Trophoblast cell (in vitro differentiated cells and primary cell): ENCODE measurements around the gene PLOD3. TPM values are rescaled to one million over a fixed set of nuclear protein-coding genes. Genes with fewer than 3 reads are reported as not detected.
"Not testable (repeated sequence)": the region's sequence is repeated elsewhere in the genome, so short reads cannot be mapped to it uniquely, and the experiment has no call there.

Experiments used
- DNase-seq, 2 donors: peaks; one replicate each; pipeline ENCODE4 v3.0.0-alpha.2; 2016
- H2AFZ ChIP-seq: 2 replicates; pipeline ENCODE4 v1.6.1; 2013; ENCODE audit warnings: low read length, moderate library complexity, mild to moderate bottlenecking; ENCODE audit not compliant: insufficient read depth, poor library complexity
- H2AK5ac ChIP-seq: 2 replicates; pipeline ENCODE4 v1.6.1; 2013; ENCODE audit warnings: mild to moderate bottlenecking, low read length
- H2BK120ac ChIP-seq: 2 replicates; pipeline ENCODE4 v1.6.1; 2013; ENCODE audit warnings: low read length, mild to moderate bottlenecking, moderate library complexity; ENCODE audit not compliant: insufficient read depth, poor library complexity
- H2BK12ac ChIP-seq: 2 replicates; pipeline ENCODE4 v1.6.1; 2013; ENCODE audit warnings: mild to moderate bottlenecking, low read length, moderate library complexity
- H2BK5ac ChIP-seq: 2 replicates; pipeline ENCODE4 v1.6.1; 2013; ENCODE audit warnings: low read length, low read depth, moderate library complexity, mild to moderate bottlenecking; ENCODE audit not compliant: poor library complexity
- H3K14ac ChIP-seq: 2 replicates; pipeline ENCODE4 v1.6.1; 2013; ENCODE audit warnings: mild to moderate bottlenecking, low read length
- H3K18ac ChIP-seq: 2 replicates; pipeline ENCODE4 v1.6.1; 2013; ENCODE audit warnings: mild to moderate bottlenecking, low read length
- H3K23ac ChIP-seq: 2 replicates; pipeline ENCODE4 v1.6.1; 2013; ENCODE audit warnings: low read length
- H3K27ac ChIP-seq: 2 replicates; pipeline ENCODE4 v1.5.1; 2013; ENCODE audit warnings: low read depth, mild to moderate bottlenecking, inconsistent platforms, low read length, moderate library complexity
- H3K27me3 ChIP-seq: 2 replicates; pipeline ENCODE4 v1.6.1; 2013; ENCODE audit warnings: inconsistent platforms, mild to moderate bottlenecking, low read length, moderate library complexity; ENCODE audit not compliant: insufficient read depth
- H3K36me3 ChIP-seq, 2 experiments: 1 replicate in 1 of 2; 2 replicates in 1 of 2; pipeline ENCODE4 v1.6.1; 2013; ENCODE audit warnings: low read length in 2 of 2, mild to moderate bottlenecking in 2 of 2, moderate library complexity in 1 of 2; ENCODE audit not compliant: insufficient read depth in 2 of 2, control insufficient read depth in 1 of 2
- H3K4ac ChIP-seq: 2 replicates; pipeline ENCODE4 v1.6.1; 2013; ENCODE audit warnings: low read depth, mild to moderate bottlenecking, low read length, moderate library complexity
- H3K4me1 ChIP-seq, 2 experiments: 1 replicate in 1 of 2; 2 replicates in 1 of 2; pipeline ENCODE4 v1.6.1; 2013; ENCODE audit warnings: low read length in 2 of 2, mild to moderate bottlenecking in 2 of 2, moderate library complexity in 1 of 2; ENCODE audit not compliant: insufficient read depth in 2 of 2, control insufficient read depth in 1 of 2
- H3K4me2 ChIP-seq: 2 replicates; pipeline ENCODE4 v1.6.1; 2013; ENCODE audit warnings: inconsistent platforms, mild to moderate bottlenecking, low read length, moderate library complexity
- H3K4me3 ChIP-seq: 2 replicates; pipeline ENCODE4 v1.5.1; 2013; ENCODE audit warnings: mild to moderate bottlenecking, low read depth, low read length, inconsistent platforms
- H3K79me1 ChIP-seq: one replicate; pipeline ENCODE4 v1.6.1; 2013; ENCODE audit warnings: low read length
- H3K79me2 ChIP-seq: 2 replicates; pipeline ENCODE4 v1.6.1; 2013; ENCODE audit warnings: low read length, mild to moderate bottlenecking; ENCODE audit not compliant: control insufficient read depth, insufficient read depth, poor library complexity
- H3K9ac ChIP-seq: 2 replicates; pipeline ENCODE4 v1.6.1; 2013; ENCODE audit warnings: mild to moderate bottlenecking, low read length
- H3K9me3 ChIP-seq: 2 replicates; pipeline ENCODE4 v1.6.1; 2013; ENCODE audit warnings: low read depth, mild to moderate bottlenecking, control low read depth, inconsistent platforms, low read length; ENCODE audit not compliant: insufficient read depth
- H4K12ac ChIP-seq: 2 replicates; pipeline ENCODE4 v1.6.1; 2013; ENCODE audit warnings: low read depth, mild to moderate bottlenecking, low read length, moderate library complexity
- H4K8ac ChIP-seq: 2 replicates; pipeline ENCODE4 v1.6.1; 2013; ENCODE audit warnings: low read depth, mild to moderate bottlenecking, low read length, moderate library complexity
- H4K91ac ChIP-seq: one replicate; pipeline ENCODE4 v1.6.1; 2013; ENCODE audit warnings: low read depth, mild to moderate bottlenecking, low read length, moderate library complexity
- WGBS: extraction: QIAGEN DNeasy Blood & Tissue Kit; methylation state at CpG from one replicate; pipeline ENCODE4 v1.1.7; 2013; ENCODE audit warnings: missing lambda C conversion rate; ENCODE audit not compliant: insufficient read length, insufficient coverage; ENCODE audit errors: extremely low coverage; 5-methylcytosine and 5-hydroxymethylcytosine counted together
- polyA plus RNA-seq: library from polyadenylated mRNA; stranded (reverse); fragments of 200-250 nt; gene quantifications from 2 replicates; pipeline ENCODE4 v1.2.3, GENCODE V29; 2013

Gene PLOD3, protein sequence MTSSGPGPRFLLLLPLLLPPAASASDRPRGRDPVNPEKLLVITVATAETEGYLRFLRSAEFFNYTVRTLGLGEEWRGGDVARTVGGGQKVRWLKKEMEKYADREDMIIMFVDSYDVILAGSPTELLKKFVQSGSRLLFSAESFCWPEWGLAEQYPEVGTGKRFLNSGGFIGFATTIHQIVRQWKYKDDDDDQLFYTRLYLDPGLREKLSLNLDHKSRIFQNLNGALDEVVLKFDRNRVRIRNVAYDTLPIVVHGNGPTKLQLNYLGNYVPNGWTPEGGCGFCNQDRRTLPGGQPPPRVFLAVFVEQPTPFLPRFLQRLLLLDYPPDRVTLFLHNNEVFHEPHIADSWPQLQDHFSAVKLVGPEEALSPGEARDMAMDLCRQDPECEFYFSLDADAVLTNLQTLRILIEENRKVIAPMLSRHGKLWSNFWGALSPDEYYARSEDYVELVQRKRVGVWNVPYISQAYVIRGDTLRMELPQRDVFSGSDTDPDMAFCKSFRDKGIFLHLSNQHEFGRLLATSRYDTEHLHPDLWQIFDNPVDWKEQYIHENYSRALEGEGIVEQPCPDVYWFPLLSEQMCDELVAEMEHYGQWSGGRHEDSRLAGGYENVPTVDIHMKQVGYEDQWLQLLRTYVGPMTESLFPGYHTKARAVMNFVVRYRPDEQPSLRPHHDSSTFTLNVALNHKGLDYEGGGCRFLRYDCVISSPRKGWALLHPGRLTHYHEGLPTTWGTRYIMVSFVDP
- 72.0 and 76.5 TPM in 2 replicates for polyA plus RNA-seq

- Histone ChIP-seq H3K27me3 (no peaks in the 10 kb centered on the region), H3K36me3 (peaks cover 7 to 20% of the 10 kb centered on the region in 2 experiments)
- no CpG with 5 or more reads among the region's 57 CpGs for WGBS
These were observed at the start of gene PLOD3, which contains the start of gene ZNHIT1 for GRCh38 chr7:101217388-101218235. Gene PLOD3, minus strand, starts transcription at chr7:101217581. Its CDS starts 307 bp downstream, at chr7:101217274. Gene ZNHIT1, plus strand, starts transcription at chr7:101218165. Its CDS starts 31 bp downstream, at chr7:101218196.

GRCh38 chr7:101265622-101266516, 48.5 kb upstream of the PLOD3 start:
- no peak overlapping the region for H3K18ac ChIP-seq
- H3K4me1 ChIP-seq: no peaks in the 10 kb centered on the region
- H4K8ac ChIP-seq: no peak overlapping the region
- H3K79me1 ChIP-seq: no peaks in the 10 kb centered on the region
- H2BK12ac ChIP-seq: no peak overlapping the region
- H3K4ac ChIP-seq: no peak overlapping the region
- no peak overlapping the region for H3K4me2 ChIP-seq
- no peak overlapping the region for H2AK5ac ChIP-seq
- H2AFZ ChIP-seq: no peak overlapping the region
- H3K27me3 ChIP-seq: no peaks in the 10 kb centered on the region
- H3K9me3 ChIP-seq: no peaks in the 10 kb centered on the region
- no peaks in the 10 kb centered on the region for H3K79me2 ChIP-seq
- H4K91ac ChIP-seq: no peak overlapping the region
- WGBS: no CpG with 5 or more reads among the region's 17 CpGs
- H2BK120ac ChIP-seq: no peak overlapping the region
- H2BK5ac ChIP-seq: no peak overlapping the region
- no peak overlapping the region for H3K4me3 ChIP-seq
- no peak for DNase-seq
- H3K36me3 ChIP-seq: no peaks in the 10 kb centered on the region
- no peak overlapping the region for H3K14ac ChIP-seq
- H4K12ac ChIP-seq: no peak overlapping the region
- no peak overlapping the region for H3K23ac ChIP-seq
- no peak overlapping the region for H3K27ac ChIP-seq
- H3K9ac ChIP-seq: no peak overlapping the region

More at GRCh38 chr7:101217388-101218235, at the start of gene PLOD3, which contains the start of gene ZNHIT1:
- peak within 1 kb of the TSS; percentile 85 for H3K4me3 ChIP-seq
- H3K4me1 ChIP-seq: peaks cover 10 to 16% of the 10 kb centered on the region in 2 experiments
- peak within 1 kb of the TSS; percentile 83 for H3K14ac ChIP-seq
- peak within 1 kb of the TSS; percentile 67 for H2AK5ac ChIP-seq
- H3K9ac ChIP-seq: peak within 1 kb of the TSS; percentile 83
- H2BK12ac ChIP-seq: no peak within 1 kb of the TSS
- H2BK5ac ChIP-seq: peak within 1 kb of the TSS; percentile 77
- peak within 1 kb of the TSS; percentile 77 for H3K4me2 ChIP-seq
- H4K8ac ChIP-seq: peak within 1 kb of the TSS; percentile 83
- peak within 1 kb of the TSS; percentile 80 for H3K4ac ChIP-seq
- H4K12ac ChIP-seq: peak within 1 kb of the TSS; percentile 78
- DNase-seq: peak; percentile 96 to 100
- peak within 1 kb of the TSS; percentile 83 for H2AFZ ChIP-seq
- H3K27ac ChIP-seq: peak within 1 kb of the TSS; percentile 82
- peaks cover 13% of the 10 kb centered on the region for H3K79me2 ChIP-seq
- peak within 1 kb of the TSS; percentile 84 for H3K18ac ChIP-seq
- H4K91ac ChIP-seq: peak within 1 kb of the TSS; percentile 91
- H2BK120ac ChIP-seq: peak within 1 kb of the TSS; percentile 74
- H3K23ac ChIP-seq: no peak within 1 kb of the TSS
- H3K79me1 ChIP-seq: peaks cover 13% of the 10 kb centered on the region
- H3K9me3 ChIP-seq: no peaks in the 10 kb centered on the region

DNA sequence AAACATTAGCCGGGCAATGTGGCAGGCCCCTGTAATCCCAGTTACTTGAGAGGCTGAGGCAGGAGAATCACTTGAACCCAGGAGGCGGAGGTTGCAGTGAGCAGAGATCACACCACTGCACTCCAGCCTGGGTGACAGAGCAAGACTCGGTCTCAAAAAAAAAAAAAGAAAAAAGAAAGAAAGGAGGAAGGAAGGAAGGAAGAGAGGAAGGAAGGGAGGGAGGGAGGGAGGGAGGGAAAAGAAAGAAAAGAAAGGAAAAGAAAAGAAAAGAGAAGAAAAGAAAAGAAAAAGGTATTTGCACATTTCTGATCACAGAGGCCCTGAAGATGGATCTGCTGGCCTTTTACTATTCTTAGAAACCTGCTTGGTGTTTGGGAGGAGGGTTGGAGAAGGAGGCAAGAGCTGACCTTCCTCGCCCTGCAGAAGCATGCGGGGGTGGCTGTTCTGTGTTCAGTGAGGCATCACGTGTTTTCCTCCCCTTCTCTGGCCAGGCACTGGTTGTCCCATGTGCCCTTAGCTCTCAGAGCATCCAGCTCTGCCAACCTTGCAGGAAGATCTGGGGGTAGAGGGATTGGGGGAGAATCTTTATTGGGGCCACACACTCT, 46.8 kb upstream of the PLOD3 start:
- not testable (repeated sequence) for H3K4me2 ChIP-seq, H4K8ac ChIP-seq, H4K91ac ChIP-seq, H3K9ac ChIP-seq, H3K79me2 ChIP-seq, H3K18ac ChIP-seq, H2BK12ac ChIP-seq, H3K9me3 ChIP-seq, H3K4me1 ChIP-seq, DNase-seq, H2AFZ ChIP-seq, H3K4ac ChIP-seq, H3K79me1 ChIP-seq, H3K27me3 ChIP-seq, H2BK5ac ChIP-seq, H3K23ac ChIP-seq, H4K12ac ChIP-seq, H3K27ac ChIP-seq, H3K14ac ChIP-seq, H2AK5ac ChIP-seq, H3K36me3 ChIP-seq, H2BK120ac ChIP-seq, H3K4me3 ChIP-seq
- no CpG with 5 or more reads among the region's 6 CpGs for WGBS
